Ishikawa (cell line): ENCODE results near the gene CACNA2D3.
A peak's percentile ranks its signal among the peaks of the same experiment; 100 is the strongest.

ENCODE experiments used
- CEBPB ChIP-seq: IDR thresholded peaks from 2 replicates; pipeline ENCODE4 v1.6.1; 2012
- CREB1 ChIP-seq: IDR thresholded peaks from 2 replicates; pipeline ENCODE4 v1.6.1; 2012; ENCODE audit warnings: low read depth
- EGR1 ChIP-seq: IDR thresholded peaks from 2 replicates; pipeline ENCODE4 v1.6.1; 2012
- EP300 ChIP-seq: IDR thresholded peaks from 2 replicates; pipeline ENCODE4 v1.6.1; 2012; ENCODE audit warnings: borderline replicate concordance
- FOXM1 ChIP-seq: IDR thresholded peaks from 2 replicates; pipeline ENCODE4 v1.6.1; 2012; ENCODE audit warnings: low read depth, borderline replicate concordance
- MAX ChIP-seq: IDR thresholded peaks from 2 replicates; pipeline ENCODE4 v1.6.1; 2012
- NFIC ChIP-seq: IDR thresholded peaks from 2 replicates; pipeline ENCODE4 v1.6.1; 2012
- RAD21 ChIP-seq: IDR thresholded peaks from 2 replicates; pipeline ENCODE4 v1.6.1; 2012; ENCODE audit warnings: low read depth
- REST ChIP-seq: IDR thresholded peaks from 2 replicates; pipeline ENCODE4 v1.6.1; 2012; ENCODE audit warnings: low read depth, mild to moderate bottlenecking
- TAF1 ChIP-seq: IDR thresholded peaks from 2 replicates; pipeline ENCODE4 v1.6.1; 2012; ENCODE audit warnings: low read depth, mild to moderate bottlenecking
- TCF12 ChIP-seq: IDR thresholded peaks from 2 replicates; pipeline ENCODE4 v1.6.1; 2012; ENCODE audit warnings: low read depth
- TEAD4 ChIP-seq: IDR thresholded peaks from 2 replicates; pipeline ENCODE4 v1.6.1; 2012
- YY1 ChIP-seq: IDR thresholded peaks from 2 replicates; pipeline ENCODE4 v1.6.1; 2012; ENCODE audit warnings: low read depth
- ZBTB7A ChIP-seq: IDR thresholded peaks from 2 replicates; pipeline ENCODE4 v1.6.1; 2012; ENCODE audit warnings: low read depth
- TF ChIP-seq, protein P1 (sequence below): IDR thresholded peaks from 2 replicates; pipeline ENCODE4 v1.6.1; 2012

The CACNA2D3 gene

DNA sequence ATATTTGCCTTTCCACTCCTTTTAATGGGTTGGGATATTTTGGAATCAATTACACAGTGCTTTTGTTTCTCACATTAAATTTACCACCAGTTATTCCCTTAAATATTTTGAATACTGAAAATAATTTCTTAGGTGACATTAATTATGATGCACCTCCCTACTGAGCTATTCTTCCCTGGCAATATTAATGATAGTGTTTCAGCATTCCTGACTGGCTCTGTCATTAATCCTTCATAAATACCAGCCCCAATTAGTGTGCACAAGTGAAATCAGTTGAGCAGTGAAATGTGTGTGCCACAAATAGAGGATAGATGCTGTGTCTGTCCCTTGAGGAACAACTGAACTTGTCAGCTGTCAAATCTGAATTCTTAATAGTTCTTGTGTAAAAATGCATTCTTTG lies 304.0 kb downstream of the CACNA2D3 start:
- no peak for TF ChIP-seq EGR1
- TF ChIP-seq, protein P1, sequence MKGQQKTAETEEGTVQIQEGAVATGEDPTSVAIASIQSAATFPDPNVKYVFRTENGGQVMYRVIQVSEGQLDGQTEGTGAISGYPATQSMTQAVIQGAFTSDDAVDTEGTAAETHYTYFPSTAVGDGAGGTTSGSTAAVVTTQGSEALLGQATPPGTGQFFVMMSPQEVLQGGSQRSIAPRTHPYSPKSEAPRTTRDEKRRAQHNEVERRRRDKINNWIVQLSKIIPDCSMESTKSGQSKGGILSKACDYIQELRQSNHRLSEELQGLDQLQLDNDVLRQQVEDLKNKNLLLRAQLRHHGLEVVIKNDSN: no peak
- no peak for TF ChIP-seq REST
- no peak for TF ChIP-seq NFIC
- no peak for TF ChIP-seq CREB1
- no peak for TF ChIP-seq RAD21
- TF ChIP-seq CEBPB: no peak
- TF ChIP-seq MAX: no peak
- no peak for TF ChIP-seq ZBTB7A
- no peak for TF ChIP-seq TCF12
- TF ChIP-seq FOXM1: no peak
- TF ChIP-seq TAF1: no peak

- TF ChIP-seq TCF12 (no peak), YY1 (no peak), FOXM1 (no peak), ZBTB7A (no peak), CREB1 (no peak), TAF1 (no peak), MAX (no peak), RAD21 (no peak), NFIC (no peak), REST (no peak), CEBPB (no peak), TEAD4 (no peak)
These were observed 305.1 kb downstream of the CACNA2D3 start for GRCh38 chr3:54427501-54427900.

- TF ChIP-seq RAD21: peak; percentile 78
- no peak for TF ChIP-seq NFIC
These were observed 305.9 kb downstream of the CACNA2D3 start for GRCh38 chr3:54427941-54428871.

- TF ChIP-seq RAD21 (no peak), FOXM1 (no peak), TCF12 (no peak), CREB1 (no peak), MAX (no peak), YY1 (no peak), CEBPB (no peak), TEAD4 (no peak), NFIC (no peak), ZBTB7A (no peak), TAF1 (no peak), EP300 (no peak), EGR1 (no peak), REST (no peak)
- TF ChIP-seq, protein P1: no peak
These were observed 310.6 kb downstream of the CACNA2D3 start for GRCh38 chr3:54432975-54433374.
